ENCODE measurements around the gene UGT1A10.

The UGT1A10 gene

DNA sequence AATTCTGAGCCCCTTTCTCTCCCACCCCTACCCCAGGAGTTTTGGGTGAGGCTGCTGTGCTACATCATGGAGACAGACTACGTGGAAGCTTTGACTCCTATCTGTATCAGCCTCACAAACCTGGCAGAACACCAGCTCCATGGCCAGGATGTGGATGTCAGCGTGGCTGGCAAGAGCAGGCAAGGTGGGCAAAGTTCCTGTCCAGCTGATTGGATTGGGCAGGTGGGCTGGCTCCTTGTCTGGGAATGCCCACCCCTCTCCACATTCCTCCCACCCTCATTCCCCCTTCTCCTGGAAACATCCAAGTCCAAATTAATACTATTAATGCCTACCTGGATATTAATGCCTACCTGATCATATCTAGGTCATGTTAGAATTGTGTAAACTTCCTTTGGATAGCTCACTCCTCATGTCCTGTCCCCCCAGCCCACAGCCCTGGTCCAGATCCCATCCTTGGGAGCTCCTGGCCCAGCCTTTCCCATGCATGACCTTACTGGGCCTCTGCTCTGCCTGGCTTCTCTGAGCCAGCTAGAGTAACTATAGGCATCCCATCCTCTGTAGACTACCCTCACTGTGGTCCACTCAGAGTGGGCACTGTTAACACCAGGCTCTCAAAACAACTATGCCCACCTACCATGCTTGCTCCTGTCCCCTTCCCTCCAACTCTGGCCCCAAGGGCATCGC, 166.0 kb downstream of the UGT1A10 start:
- Histone ChIP-seq H3K27me3 (ENCODE audit: insufficient read depth, poor library complexity, severe bottlenecking) (no peaks in the 10 kb centered on the region), H3K27ac (replicated peaks) (no peak overlapping the region), H3K4me3 (replicated peaks; ENCODE audit: insufficient read depth, low read length) (no peak overlapping the region)
- DNase-seq (ENCODE audit: low read depth in 1 of 2, low spot score in 1 of 2): no peak
- TF ChIP-seq, protein P1, sequence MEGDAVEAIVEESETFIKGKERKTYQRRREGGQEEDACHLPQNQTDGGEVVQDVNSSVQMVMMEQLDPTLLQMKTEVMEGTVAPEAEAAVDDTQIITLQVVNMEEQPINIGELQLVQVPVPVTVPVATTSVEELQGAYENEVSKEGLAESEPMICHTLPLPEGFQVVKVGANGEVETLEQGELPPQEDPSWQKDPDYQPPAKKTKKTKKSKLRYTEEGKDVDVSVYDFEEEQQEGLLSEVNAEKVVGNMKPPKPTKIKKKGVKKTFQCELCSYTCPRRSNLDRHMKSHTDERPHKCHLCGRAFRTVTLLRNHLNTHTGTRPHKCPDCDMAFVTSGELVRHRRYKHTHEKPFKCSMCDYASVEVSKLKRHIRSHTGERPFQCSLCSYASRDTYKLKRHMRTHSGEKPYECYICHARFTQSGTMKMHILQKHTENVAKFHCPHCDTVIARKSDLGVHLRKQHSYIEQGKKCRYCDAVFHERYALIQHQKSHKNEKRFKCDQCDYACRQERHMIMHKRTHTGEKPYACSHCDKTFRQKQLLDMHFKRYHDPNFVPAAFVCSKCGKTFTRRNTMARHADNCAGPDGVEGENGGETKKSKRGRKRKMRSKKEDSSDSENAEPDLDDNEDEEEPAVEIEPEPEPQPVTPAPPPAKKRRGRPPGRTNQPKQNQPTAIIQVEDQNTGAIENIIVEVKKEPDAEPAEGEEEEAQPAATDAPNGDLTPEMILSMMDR (IDR thresholded peaks at IDR 0.05; ENCODE audit: insufficient read depth, low read length): no peak
- TF ChIP-seq, protein P2, sequence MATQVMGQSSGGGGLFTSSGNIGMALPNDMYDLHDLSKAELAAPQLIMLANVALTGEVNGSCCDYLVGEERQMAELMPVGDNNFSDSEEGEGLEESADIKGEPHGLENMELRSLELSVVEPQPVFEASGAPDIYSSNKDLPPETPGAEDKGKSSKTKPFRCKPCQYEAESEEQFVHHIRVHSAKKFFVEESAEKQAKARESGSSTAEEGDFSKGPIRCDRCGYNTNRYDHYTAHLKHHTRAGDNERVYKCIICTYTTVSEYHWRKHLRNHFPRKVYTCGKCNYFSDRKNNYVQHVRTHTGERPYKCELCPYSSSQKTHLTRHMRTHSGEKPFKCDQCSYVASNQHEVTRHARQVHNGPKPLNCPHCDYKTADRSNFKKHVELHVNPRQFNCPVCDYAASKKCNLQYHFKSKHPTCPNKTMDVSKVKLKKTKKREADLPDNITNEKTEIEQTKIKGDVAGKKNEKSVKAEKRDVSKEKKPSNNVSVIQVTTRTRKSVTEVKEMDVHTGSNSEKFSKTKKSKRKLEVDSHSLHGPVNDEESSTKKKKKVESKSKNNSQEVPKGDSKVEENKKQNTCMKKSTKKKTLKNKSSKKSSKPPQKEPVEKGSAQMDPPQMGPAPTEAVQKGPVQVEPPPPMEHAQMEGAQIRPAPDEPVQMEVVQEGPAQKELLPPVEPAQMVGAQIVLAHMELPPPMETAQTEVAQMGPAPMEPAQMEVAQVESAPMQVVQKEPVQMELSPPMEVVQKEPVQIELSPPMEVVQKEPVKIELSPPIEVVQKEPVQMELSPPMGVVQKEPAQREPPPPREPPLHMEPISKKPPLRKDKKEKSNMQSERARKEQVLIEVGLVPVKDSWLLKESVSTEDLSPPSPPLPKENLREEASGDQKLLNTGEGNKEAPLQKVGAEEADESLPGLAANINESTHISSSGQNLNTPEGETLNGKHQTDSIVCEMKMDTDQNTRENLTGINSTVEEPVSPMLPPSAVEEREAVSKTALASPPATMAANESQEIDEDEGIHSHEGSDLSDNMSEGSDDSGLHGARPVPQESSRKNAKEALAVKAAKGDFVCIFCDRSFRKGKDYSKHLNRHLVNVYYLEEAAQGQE (IDR thresholded peaks at IDR 0.05; ENCODE audit: insufficient replicate concordance, low read depth): no peak

DNA sequence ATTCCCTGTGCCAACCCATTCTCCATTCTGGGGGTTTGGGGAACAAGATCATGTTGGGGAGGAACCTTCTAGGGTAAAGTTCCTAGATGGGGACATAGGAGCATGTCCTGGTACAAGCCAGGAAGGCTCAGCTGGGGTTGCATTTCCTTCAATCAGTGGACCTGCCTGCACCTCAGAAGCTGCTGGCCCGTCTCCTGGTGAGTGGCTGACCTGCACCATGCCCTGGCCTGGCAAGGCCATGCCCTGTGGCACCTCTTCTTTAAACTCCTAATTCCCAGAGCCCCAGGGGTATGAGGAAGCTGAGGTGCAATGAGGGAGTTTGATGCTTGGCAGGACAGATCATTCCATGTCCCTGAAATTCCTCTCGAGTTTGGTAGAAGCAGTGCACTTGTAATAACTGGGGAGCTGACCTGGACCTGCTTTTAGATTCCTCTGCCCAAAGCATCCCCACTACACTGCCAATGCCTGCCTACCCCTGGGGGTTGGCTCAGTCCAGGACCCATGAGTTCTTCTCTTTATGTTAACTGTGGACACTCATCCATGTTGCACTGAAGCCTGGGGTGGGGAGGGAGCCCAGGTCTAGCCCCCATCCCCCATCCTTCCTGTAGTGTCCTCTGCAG, 167.2 kb downstream of the UGT1A10 start:
- DNase-seq (ENCODE audit: low read depth in 1 of 2, low spot score in 1 of 2): no peak
- H3K4me3 ChIP-seq (replicated peaks; ENCODE audit: insufficient read depth, low read length): no peak overlapping the region
- H3K27me3 ChIP-seq (ENCODE audit: insufficient read depth, poor library complexity, severe bottlenecking): no peaks in the 10 kb centered on the region
- no peak overlapping the region for H3K27ac ChIP-seq (replicated peaks)
- TF ChIP-seq POLR2AphosphoS5 (IDR thresholded peaks at IDR 0.05; ENCODE audit: low read depth) (no peak), SPI1 (IDR thresholded peaks at IDR 0.05; ENCODE audit: borderline replicate concordance, low read depth) (no peak), GABPA (IDR thresholded peaks at IDR 0.05; ENCODE audit: low read depth) (no peak)
- TF ChIP-seq, protein P1 (IDR thresholded peaks at IDR 0.05; ENCODE audit: insufficient read depth, low read length): no peak
- TF ChIP-seq, protein P2 (IDR thresholded peaks at IDR 0.05; ENCODE audit: insufficient replicate concordance, low read depth): no peak

DNA sequence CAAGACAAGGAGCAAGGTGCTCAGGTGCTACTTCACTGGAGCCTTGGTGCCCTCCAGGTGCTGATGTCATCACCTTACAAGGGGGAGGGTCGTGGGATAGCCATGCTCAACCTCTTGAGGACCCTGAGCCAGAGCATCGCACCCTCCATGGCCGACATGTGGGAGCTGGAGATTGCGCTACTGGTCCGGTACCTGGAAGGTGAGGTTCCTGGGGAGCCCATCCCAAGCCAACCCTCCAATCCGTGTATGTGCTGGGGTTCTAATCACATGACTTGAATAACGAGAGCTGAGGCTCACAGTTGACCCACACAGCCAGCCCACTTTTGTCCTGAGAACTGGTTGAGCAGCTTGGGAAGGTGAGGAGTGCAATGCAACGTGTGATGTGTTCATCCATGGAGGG, 167.7 kb downstream of the UGT1A10 start:
- Histone ChIP-seq H3K4me3 (replicated peaks; ENCODE audit: insufficient read depth, low read length) (no peak overlapping the region), H3K27me3 (ENCODE audit: insufficient read depth, poor library complexity, severe bottlenecking) (no peaks in the 10 kb centered on the region)
- TF ChIP-seq GABPA (IDR thresholded peaks at IDR 0.05; ENCODE audit: low read depth) (no peak), SPI1 (IDR thresholded peaks at IDR 0.05; ENCODE audit: borderline replicate concordance, low read depth) (no peak), POLR2AphosphoS5 (IDR thresholded peaks at IDR 0.05; ENCODE audit: low read depth) (no peak)
- TF ChIP-seq, protein P1 (IDR thresholded peaks at IDR 0.05; ENCODE audit: insufficient read depth, low read length): no peak
- TF ChIP-seq, protein P2 (IDR thresholded peaks at IDR 0.05; ENCODE audit: insufficient replicate concordance, low read depth): no peak

More for the DNA sequence above, 167.7 kb downstream of the UGT1A10 start:
- no peak overlapping the region for H3K27ac ChIP-seq (replicated peaks)
- no peak for DNase-seq (ENCODE audit: low read depth in 1 of 2, low spot score in 1 of 2)

Data from HL-60 (cell line).